GM23338 (cell line): ENCODE data around the gene CCT6B. TPM values are rescaled to one million over a fixed set of nuclear protein-coding genes. Genes with fewer than 3 reads are reported as not detected.

Experiments used
- ATAC-seq: fragments of 200-7000 bp; cut with Tn5 transposase; 3 replicates; pipeline ENCODE4 v1.9.1; 2020
- DNase-seq: peaks from one replicate; pipeline ENCODE4 v3.0.0-alpha.2; 2015; ENCODE audit warnings: low spot score
- H2AFZ ChIP-seq: fragments of 200-600 bp; sonication (generic); 2 replicates; pipeline ENCODE4 v1.8.0; 2016; ENCODE audit warnings: antibody characterized with exemption, mild to moderate bottlenecking, moderate library complexity
- H3F3A ChIP-seq: fragments of 200-600 bp; sonication (generic); replicated peaks from 2 replicates; pipeline ENCODE4 v1.8.0; 2017; ENCODE audit warnings: antibody characterized with exemption, mixed run types, low read depth
- H3K27ac ChIP-seq: fragments of 200-600 bp; sonication (generic); 2 replicates; pipeline ENCODE4 v1.6.1; 2016; ENCODE audit warnings: low read depth
- H3K27me3 ChIP-seq: fragments of 200-600 bp; sonication (generic); 2 replicates; pipeline ENCODE4 v1.8.0; 2016; ENCODE audit warnings: mild to moderate bottlenecking, mixed run types, moderate library complexity; ENCODE audit not compliant: insufficient read depth
- H3K36me3 ChIP-seq: fragments of 200-600 bp; sonication (generic); 2 replicates; pipeline ENCODE4 v1.8.0; 2016; ENCODE audit warnings: mild to moderate bottlenecking; ENCODE audit not compliant: insufficient read depth
- H3K4me1 ChIP-seq: fragments of 200-600 bp; sonication (generic); 2 replicates; pipeline ENCODE4 v1.8.0; 2016; ENCODE audit warnings: mild to moderate bottlenecking, moderate library complexity; ENCODE audit not compliant: insufficient read depth
- H3K4me2 ChIP-seq: fragments of 200-600 bp; sonication (generic); 2 replicates; pipeline ENCODE4 v1.7.1; 2017; ENCODE audit warnings: mixed run types
- H3K4me3 ChIP-seq: fragments of 200-600 bp; sonication (generic); 2 replicates; pipeline ENCODE4 v1.6.1; 2016; ENCODE audit warnings: mixed run types
- H3K79me2 ChIP-seq: fragments of 200-600 bp; sonication (generic); replicated peaks from 2 replicates; pipeline ENCODE4 v1.8.0; 2017; ENCODE audit warnings: mild to moderate bottlenecking; ENCODE audit not compliant: insufficient read depth
- H3K9me2 ChIP-seq: fragments of 200-600 bp; sonication (generic); 2 replicates; pipeline ENCODE4 v1.8.0; 2017; ENCODE audit not compliant: insufficient read depth
- H4K20me1 ChIP-seq: fragments of 200-600 bp; sonication (generic); replicated peaks from 2 replicates; pipeline ENCODE4 v1.8.0; 2017; ENCODE audit warnings: mild to moderate bottlenecking; ENCODE audit not compliant: insufficient read depth
- H3K27ac Mint-ChIP-seq: 2 replicates; pipeline ENCODE4 v1.8.0; 2020; ENCODE audit warnings: inconsistent platforms, mild to moderate bottlenecking, moderate library complexity, mixed read lengths
- H3K27me3 Mint-ChIP-seq: 3 replicates; pipeline ENCODE4 v1.8.0; 2022; ENCODE audit warnings: low read depth, mild to moderate bottlenecking, moderate library complexity, mixed read lengths, inconsistent platforms; ENCODE audit not compliant: insufficient read depth, poor library complexity
- H3K36me3 Mint-ChIP-seq: 3 replicates; pipeline ENCODE4 v1.8.0; 2021; ENCODE audit warnings: low read depth, mild to moderate bottlenecking, inconsistent platforms, moderate library complexity, mixed read lengths
- H3K4me1 Mint-ChIP-seq: 3 replicates; pipeline ENCODE4 v1.8.0; 2020; ENCODE audit warnings: mild to moderate bottlenecking, inconsistent platforms, mixed read lengths
- H3K4me3 Mint-ChIP-seq: 3 replicates; pipeline ENCODE4 v1.8.0; 2021; ENCODE audit warnings: moderate library complexity, mild to moderate bottlenecking, inconsistent platforms, mixed read lengths
- H3K9me3 Mint-ChIP-seq: 3 replicates; pipeline ENCODE4 v1.8.0; 2020; ENCODE audit warnings: moderate library complexity, mild to moderate bottlenecking, inconsistent platforms, mixed read lengths
- CREB1 ChIP-seq: fragments of 250-450 bp; sonication (Bioruptor Pico); IDR thresholded peaks from 2 replicates; pipeline ENCODE4 v1.5.0; 2020; ENCODE audit warnings: low read depth, mild to moderate bottlenecking, moderate library complexity
- CTCF ChIP-seq, 2 experiments: fragments of 200-600 bp in 1 of 2; sonication (generic) in 1 of 2; conservative IDR thresholded peaks; 2 replicates each; pipeline versions ENCODE4 v1.5.1 to v1.6.1; 2016 to 2017; ENCODE audit warnings: antibody characterized with exemption in 2 of 2, low read depth in 2 of 2, mild to moderate bottlenecking in 2 of 2, moderate library complexity in 1 of 2
- ETS1 ChIP-seq: IDR thresholded peaks from 2 replicates; pipeline ENCODE4 v1.6.1; 2016; ENCODE audit warnings: antibody characterized with exemption
- EZH2 ChIP-seq: fragments of 200-600 bp; sonication (generic); IDR thresholded peaks from one replicate; pipeline ENCODE4 v1.8.0; 2017; ENCODE audit warnings: antibody characterized with exemption, mild to moderate bottlenecking, low read depth; ENCODE audit not compliant: unreplicated experiment
- EZH2phosphoT487 ChIP-seq: fragments of 200-600 bp; sonication (generic); IDR thresholded peaks from one replicate; pipeline ENCODE4 v1.8.1; 2018; ENCODE audit warnings: antibody characterized with exemption; ENCODE audit not compliant: unreplicated experiment
- JUNB ChIP-seq: IDR thresholded peaks from one replicate; pipeline ENCODE4 v1.6.1; 2016; ENCODE audit warnings: antibody characterized with exemption; ENCODE audit not compliant: unreplicated experiment
- NANOG ChIP-seq: IDR thresholded peaks from 2 replicates; pipeline ENCODE4 v1.6.1; 2016; ENCODE audit warnings: antibody characterized with exemption, borderline replicate concordance
- POLR2AphosphoS5 ChIP-seq: IDR thresholded peaks from 2 replicates; pipeline ENCODE4 v1.6.1; 2016; ENCODE audit warnings: antibody characterized with exemption, low read depth
- REST ChIP-seq: IDR thresholded peaks from one replicate; pipeline ENCODE4 v1.6.1; 2018; ENCODE audit warnings: antibody characterized with exemption; ENCODE audit not compliant: unreplicated experiment
- STAT1 ChIP-seq: IDR thresholded peaks from one replicate; pipeline ENCODE4 v1.6.1; 2016; ENCODE audit warnings: antibody characterized with exemption; ENCODE audit not compliant: unreplicated experiment
- ZNF114 ChIP-seq: fragments of 250-450 bp; sonication (Bioruptor Pico); IDR thresholded peaks from 2 replicates; pipeline ENCODE4 v1.5.0; 2020; ENCODE audit warnings: mild to moderate bottlenecking, moderate library complexity
- ZNF331 ChIP-seq: fragments of 250-450 bp; sonication (Bioruptor Pico); IDR thresholded peaks from 2 replicates; pipeline ENCODE4 v1.5.0; 2020; ENCODE audit warnings: low read depth, mild to moderate bottlenecking, moderate library complexity
- polyA plus RNA-seq: library from polyadenylated mRNA; unstranded; fragments of >200 nt; fragmentation: Nextera tagmentation; extraction: Ambion mirVana; gene quantifications from 2 replicates; pipeline ENCODE4 v1.2.1, GENCODE V29; 2016
- total RNA-seq: library from RNA; depleted of rRNA; stranded (reverse); fragments of >200 nt; shearing (Covaris generic); gene quantifications from 2 replicates; pipeline ENCODE4 v1.2.3, GENCODE V29; 2014
- TF ChIP-seq, protein P1 (sequence below): fragments of 250-450 bp; sonication (Bioruptor Pico); IDR thresholded peaks from 2 replicates; pipeline ENCODE4 v1.5.0; 2020; ENCODE audit warnings: mild to moderate bottlenecking, moderate library complexity

CCT6B gene
- total and polyA plus RNA-seq, 2 experiments from 2014 or later = 0.94 to 1.1 TPM

- Mint-ChIP-seq H3K27me3 (peaks cover 8% of the 10 kb centered on the region), H3K4me1 (peaks cover 17% of the 10 kb centered on the region), H3K9me3 (no peaks in the 10 kb centered on the region), H3K27ac (no peak overlapping the region), H3K4me3 (no peak overlapping the region), H3K36me3 (peaks cover 39% of the 10 kb centered on the region)
- peaks cover 6% of the 10 kb centered on the region for H3K4me1 ChIP-seq
- ATAC-seq = no peak
- DNase-seq = no peak
- no peak overlapping the region for H3K4me3 ChIP-seq
- H3F3A ChIP-seq = no peaks in the 10 kb centered on the region
- TF ChIP-seq ETS1 (no peak), EZH2phosphoT487 (no peak), NANOG (no peak), REST (no peak), ZNF331 (CRISPR knock-in tag) (no peak), POLR2AphosphoS5 (no peak), CREB1 (CRISPR knock-in tag) (no peak), EZH2 (no peak), JUNB (no peak), STAT1 (no peak), ZNF114 (CRISPR knock-in tag) (no peak), CTCF (conservative IDR thresholded peaks at IDR 0.05; ENCODE audit: low read depth in 2 of 2) (no peak)
- TF ChIP-seq, protein P1, sequence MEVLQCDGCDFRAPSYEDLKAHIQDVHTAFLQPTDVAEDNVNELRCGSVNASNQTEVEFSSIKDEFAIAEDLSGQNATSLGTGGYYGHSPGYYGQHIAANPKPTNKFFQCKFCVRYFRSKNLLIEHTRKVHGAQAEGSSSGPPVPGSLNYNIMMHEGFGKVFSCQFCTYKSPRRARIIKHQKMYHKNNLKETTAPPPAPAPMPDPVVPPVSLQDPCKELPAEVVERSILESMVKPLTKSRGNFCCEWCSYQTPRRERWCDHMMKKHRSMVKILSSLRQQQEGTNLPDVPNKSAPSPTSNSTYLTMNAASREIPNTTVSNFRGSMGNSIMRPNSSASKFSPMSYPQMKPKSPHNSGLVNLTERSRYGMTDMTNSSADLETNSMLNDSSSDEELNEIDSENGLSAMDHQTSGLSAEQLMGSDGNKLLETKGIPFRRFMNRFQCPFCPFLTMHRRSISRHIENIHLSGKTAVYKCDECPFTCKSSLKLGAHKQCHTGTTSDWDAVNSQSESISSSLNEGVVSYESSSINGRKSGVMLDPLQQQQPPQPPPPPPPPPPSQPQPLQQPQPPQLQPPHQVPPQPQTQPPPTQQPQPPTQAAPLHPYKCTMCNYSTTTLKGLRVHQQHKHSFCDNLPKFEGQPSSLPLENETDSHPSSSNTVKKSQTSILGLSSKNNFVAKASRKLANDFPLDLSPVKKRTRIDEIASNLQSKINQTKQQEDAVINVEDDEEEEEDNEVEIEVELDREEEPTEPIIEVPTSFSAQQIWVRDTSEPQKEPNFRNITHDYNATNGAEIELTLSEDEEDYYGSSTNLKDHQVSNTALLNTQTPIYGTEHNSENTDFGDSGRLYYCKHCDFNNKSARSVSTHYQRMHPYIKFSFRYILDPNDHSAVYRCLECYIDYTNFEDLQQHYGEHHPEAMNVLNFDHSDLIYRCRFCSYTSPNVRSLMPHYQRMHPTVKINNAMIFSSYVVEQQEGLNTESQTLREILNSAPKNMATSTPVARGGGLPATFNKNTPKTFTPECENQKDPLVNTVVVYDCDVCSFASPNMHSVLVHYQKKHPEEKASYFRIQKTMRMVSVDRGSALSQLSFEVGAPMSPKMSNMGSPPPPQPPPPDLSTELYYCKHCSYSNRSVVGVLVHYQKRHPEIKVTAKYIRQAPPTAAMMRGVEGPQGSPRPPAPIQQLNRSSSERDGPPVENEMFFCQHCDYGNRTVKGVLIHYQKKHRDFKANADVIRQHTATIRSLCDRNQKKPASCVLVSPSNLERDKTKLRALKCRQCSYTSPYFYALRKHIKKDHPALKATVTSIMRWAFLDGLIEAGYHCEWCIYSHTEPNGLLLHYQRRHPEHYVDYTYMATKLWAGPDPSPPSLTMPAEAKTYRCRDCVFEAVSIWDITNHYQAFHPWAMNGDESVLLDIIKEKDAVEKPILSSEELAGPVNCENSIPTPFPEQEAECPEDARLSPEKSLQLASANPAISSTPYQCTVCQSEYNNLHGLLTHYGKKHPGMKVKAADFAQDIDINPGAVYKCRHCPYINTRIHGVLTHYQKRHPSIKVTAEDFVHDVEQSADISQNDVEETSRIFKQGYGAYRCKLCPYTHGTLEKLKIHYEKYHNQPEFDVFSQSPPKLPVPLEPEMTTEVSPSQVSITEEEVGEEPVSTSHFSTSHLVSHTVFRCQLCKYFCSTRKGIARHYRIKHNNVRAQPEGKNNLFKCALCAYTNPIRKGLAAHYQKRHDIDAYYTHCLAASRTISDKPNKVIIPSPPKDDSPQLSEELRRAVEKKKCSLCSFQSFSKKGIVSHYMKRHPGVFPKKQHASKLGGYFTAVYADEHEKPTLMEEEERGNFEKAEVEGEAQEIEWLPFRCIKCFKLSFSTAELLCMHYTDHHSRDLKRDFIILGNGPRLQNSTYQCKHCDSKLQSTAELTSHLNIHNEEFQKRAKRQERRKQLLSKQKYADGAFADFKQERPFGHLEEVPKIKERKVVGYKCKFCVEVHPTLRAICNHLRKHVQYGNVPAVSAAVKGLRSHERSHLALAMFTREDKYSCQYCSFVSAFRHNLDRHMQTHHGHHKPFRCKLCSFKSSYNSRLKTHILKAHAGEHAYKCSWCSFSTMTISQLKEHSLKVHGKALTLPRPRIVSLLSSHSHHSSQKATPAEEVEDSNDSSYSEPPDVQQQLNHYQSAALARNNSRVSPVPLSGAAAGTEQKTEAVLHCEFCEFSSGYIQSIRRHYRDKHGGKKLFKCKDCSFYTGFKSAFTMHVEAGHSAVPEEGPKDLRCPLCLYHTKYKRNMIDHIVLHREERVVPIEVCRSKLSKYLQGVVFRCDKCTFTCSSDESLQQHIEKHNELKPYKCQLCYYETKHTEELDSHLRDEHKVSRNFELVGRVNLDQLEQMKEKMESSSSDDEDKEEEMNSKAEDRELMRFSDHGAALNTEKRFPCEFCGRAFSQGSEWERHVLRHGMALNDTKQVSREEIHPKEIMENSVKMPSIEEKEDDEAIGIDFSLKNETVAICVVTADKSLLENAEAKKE (CRISPR knock-in tag) = no peak
- peaks cover 3% of the 10 kb centered on the region for H4K20me1 ChIP-seq
- no peak overlapping the region for H2AFZ ChIP-seq
- H3K36me3 ChIP-seq = no peaks in the 10 kb centered on the region; the same call in 1 of the 2 replicates
- no peak overlapping the region for H3K4me2 ChIP-seq
- H3K27me3 ChIP-seq = no peaks in the 10 kb centered on the region
- no peaks in the 10 kb centered on the region for H3K79me2 ChIP-seq
- H3K9me2 ChIP-seq = no peaks in the 10 kb centered on the region
- no peak overlapping the region for H3K27ac ChIP-seq
These were observed 48.8 kb upstream of the CCT6B start for GRCh38 chr17:35010093-35010492.
